ENCODE data around the gene ST3GAL4. TPM values are rescaled to one million over a fixed set of nuclear protein-coding genes. Genes with fewer than 3 reads are reported as not detected.

ST3GAL4 gene
- total RNA-seq, 4 donors from 2014 or later: 11.8 to 53.3 (median 34.8) TPM

DNA sequence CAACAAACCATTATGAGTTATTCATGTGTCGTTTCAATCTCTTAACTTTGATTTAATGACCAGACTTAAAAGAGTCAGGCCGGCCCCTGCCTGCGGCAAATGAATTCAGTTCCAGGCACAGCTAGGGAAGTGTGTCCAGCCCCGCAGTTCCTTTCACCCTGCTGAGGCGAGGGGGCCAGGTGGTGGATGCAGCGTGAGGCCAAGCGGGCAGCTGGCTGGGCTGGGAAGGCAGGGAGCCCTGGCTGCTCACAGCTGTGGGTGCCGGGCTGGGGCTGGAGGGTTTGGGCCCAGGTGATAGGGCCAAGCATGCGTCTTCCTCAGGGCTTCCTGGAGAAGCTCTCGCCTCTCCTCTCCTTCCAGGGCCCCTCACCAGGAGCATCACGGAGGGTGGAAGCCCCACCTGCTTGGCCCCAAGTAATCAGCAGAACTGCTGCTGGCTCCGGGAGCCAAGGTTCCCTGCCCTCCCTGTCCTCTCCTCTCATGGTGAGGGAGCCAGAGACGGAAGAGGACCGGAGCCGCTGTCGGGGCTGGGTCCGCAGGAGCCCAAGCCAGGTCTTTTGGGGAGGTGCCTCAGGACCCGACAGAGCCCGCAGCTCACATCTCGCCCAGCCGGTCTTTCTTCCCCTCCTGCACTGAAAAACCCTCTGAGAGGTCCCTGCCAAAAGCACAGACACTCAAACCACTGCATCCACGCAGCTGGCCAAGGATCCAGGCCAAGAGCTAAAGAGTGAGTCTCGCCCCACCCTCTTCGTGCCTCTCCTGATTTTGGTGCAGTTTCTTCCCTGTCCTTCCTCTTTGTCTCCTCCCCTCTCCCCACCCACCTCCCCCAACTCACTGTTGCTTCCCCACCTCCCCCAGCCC, 97.0 kb downstream of the ST3GAL4 start:
- Histone ChIP-seq H3K27me3 (peaks cover 0 to 3% of the 10 kb centered on the region in 2 donors), H3K9me3 (no peaks in the 10 kb centered on the region), H3K4me3 (no peak overlapping the region), H3K4me1 (no peaks in the 10 kb centered on the region), H3K27ac (no peak overlapping the region), H3K36me3 (no peaks in the 10 kb centered on the region)
- intact Hi-C loops (cut with DNase I; ENCODE audit: low total_unique reads): no loop called here
- no peak for DNase-seq
- no peak for TF ChIP-seq POLR2A (IDR thresholded peaks at IDR 0.05)
- TF ChIP-seq, protein P1, sequence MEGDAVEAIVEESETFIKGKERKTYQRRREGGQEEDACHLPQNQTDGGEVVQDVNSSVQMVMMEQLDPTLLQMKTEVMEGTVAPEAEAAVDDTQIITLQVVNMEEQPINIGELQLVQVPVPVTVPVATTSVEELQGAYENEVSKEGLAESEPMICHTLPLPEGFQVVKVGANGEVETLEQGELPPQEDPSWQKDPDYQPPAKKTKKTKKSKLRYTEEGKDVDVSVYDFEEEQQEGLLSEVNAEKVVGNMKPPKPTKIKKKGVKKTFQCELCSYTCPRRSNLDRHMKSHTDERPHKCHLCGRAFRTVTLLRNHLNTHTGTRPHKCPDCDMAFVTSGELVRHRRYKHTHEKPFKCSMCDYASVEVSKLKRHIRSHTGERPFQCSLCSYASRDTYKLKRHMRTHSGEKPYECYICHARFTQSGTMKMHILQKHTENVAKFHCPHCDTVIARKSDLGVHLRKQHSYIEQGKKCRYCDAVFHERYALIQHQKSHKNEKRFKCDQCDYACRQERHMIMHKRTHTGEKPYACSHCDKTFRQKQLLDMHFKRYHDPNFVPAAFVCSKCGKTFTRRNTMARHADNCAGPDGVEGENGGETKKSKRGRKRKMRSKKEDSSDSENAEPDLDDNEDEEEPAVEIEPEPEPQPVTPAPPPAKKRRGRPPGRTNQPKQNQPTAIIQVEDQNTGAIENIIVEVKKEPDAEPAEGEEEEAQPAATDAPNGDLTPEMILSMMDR (IDR thresholded peaks at IDR 0.05): no peak

DNA sequence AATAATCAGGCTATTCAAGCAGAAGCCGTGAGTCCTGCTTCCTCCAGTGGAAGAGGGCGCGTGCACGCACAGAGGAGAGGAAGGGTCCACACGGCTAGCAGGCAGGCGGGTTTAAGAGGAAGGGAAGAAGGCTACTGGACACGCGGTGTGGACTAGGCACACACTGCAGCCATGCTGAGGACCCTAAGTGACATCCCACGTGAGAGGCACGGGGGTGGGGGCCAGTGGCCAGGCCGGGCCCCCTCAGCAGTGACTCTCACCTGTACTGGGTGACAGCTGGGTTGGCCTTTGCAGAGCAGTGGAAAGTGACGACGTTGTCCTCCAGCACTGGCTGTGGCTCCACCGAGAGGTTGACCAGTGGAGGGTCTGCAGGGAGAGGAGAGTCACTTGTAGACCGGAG, 100.6 kb downstream of the ST3GAL4 start:
- Histone ChIP-seq H3K9me3 (no peaks in the 10 kb centered on the region), H3K36me3 (no peaks in the 10 kb centered on the region), H3K4me3 (no peak overlapping the region), H3K27ac (no peak overlapping the region), H3K4me1 (no peaks in the 10 kb centered on the region), H3K27me3 (peaks cover 0 to 3% of the 10 kb centered on the region in 2 donors)
- no peak for DNase-seq
- intact Hi-C loops (cut with DNase I; ENCODE audit: low total_unique reads): no loop called here
- TF ChIP-seq POLR2A (IDR thresholded peaks at IDR 0.05): no peak
- TF ChIP-seq, protein P1 (IDR thresholded peaks at IDR 0.05): no peak

DNA sequence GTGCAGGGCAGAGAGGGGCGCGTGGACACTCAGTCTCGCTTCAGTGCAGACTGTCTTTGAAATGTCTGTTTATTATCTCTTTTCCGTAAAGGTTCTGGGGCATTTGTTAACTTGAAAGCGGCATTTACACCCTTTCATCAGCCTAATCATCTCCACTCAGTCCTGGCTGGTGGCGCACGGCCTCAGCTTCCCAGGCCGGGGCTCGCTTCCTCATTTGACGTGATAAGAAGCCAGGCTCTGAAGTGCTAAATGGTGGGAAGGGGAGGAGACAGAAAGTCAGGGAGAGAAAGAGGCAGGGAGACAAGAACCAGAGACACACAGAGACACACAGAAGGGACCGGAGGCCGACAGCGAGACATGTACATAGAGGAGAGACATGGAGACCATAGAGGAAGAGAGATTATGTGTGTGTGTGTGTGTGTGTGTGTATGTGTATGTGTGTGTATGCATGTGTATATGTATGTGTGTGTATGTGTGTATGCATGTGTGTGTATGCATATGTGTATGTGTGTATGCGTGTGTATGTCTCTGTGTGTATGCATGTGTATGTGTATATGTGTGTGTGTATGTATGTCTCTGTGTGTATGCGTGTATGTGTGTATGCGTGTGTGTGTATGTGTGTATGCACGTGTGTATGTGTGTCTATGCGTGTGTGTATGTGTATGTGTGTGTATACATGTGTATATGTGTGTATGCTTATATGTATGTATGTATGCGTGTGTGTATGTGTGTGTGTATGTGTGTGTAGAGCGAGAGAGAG, 101.5 kb downstream of the ST3GAL4 start:
- DNase-seq: no peak
- intact Hi-C loops (cut with DNase I; ENCODE audit: low total_unique reads): no loop called here
- H3K9me3 ChIP-seq: no peaks in the 10 kb centered on the region
- H3K27ac ChIP-seq: no peak overlapping the region
- peaks cover 0 to 3% of the 10 kb centered on the region in 2 donors for H3K27me3 ChIP-seq
- no peaks in the 10 kb centered on the region for H3K4me1 ChIP-seq
- H3K4me3 ChIP-seq: no peak overlapping the region
- TF ChIP-seq POLR2A (IDR thresholded peaks at IDR 0.05): no peak
- TF ChIP-seq, protein P1 (IDR thresholded peaks at IDR 0.05): no peak
- no peaks in the 10 kb centered on the region for H3K36me3 ChIP-seq

DNA sequence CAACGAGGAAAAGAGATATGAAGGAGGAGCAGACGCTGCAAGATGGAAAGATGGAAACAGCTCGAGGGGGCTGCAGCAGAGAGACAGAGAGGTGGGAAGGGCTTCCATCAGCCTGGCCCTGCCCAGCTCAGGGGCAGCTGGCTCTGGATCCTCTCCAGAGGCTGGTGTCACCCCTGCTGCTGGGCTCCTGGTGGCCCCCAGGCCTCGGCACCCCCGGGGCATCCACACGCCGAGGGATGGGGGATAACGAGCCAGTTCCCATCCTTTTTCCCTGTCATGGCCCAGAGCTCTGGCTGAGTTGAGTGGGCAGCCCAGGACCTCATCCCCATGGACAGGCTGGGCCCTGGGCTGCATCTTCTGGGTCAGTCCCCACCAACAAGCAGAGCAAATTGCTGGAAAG, 102.3 kb downstream of the ST3GAL4 start:
- Histone ChIP-seq H3K36me3 (no peaks in the 10 kb centered on the region), H3K4me3 (no peak overlapping the region), H3K27me3 (peaks cover 0 to 3% of the 10 kb centered on the region in 2 donors), H3K4me1 (no peaks in the 10 kb centered on the region), H3K9me3 (no peaks in the 10 kb centered on the region), H3K27ac (no peak overlapping the region)
- TF ChIP-seq, protein P1 (IDR thresholded peaks at IDR 0.05): no peak
- no peak for TF ChIP-seq POLR2A (IDR thresholded peaks at IDR 0.05)
- intact Hi-C loops (cut with DNase I; ENCODE audit: low total_unique reads): no loop called here
- DNase-seq: no peak
